Activated T-helper 2 cell treated with anti-CD3 and anti-CD28 coated beads, Interferon-gamma antibody, Interleukin-2, Interleukin-4, amounts not matched to agents 10 μg/mL and 5 μg/mL and 100 μg/mL, durations not matched to agents 14 hours and 24 hours and 36 hours (primary cell): ENCODE results near the gene ANGPTL1. TPM values are rescaled to one million over a fixed set of nuclear protein-coding genes. Genes with fewer than 3 reads are reported as not detected.

Experiments used
- DNase-seq: peaks from one replicate; pipeline ENCODE4 v3.0.0; 2021; ENCODE audit warnings: low spot score
- H3K27ac Mint-ChIP-seq: one replicate; pipeline ENCODE4 v1.8.0; 2021; ENCODE audit warnings: mixed read lengths
- H3K27me3 Mint-ChIP-seq: one replicate; pipeline ENCODE4 v1.8.0; 2021; ENCODE audit warnings: low read depth, mixed read lengths
- H3K36me3 Mint-ChIP-seq: one replicate; pipeline ENCODE4 v1.8.0; 2021; ENCODE audit warnings: low read depth, mixed read lengths
- H3K4me1 Mint-ChIP-seq: one replicate; pipeline ENCODE4 v1.8.0; 2021; ENCODE audit warnings: low read depth, mixed read lengths
- H3K4me3 Mint-ChIP-seq: one replicate; pipeline ENCODE4 v1.8.0; 2021; ENCODE audit warnings: low read depth, mild to moderate bottlenecking, moderate library complexity, mixed read lengths
- H3K9me3 Mint-ChIP-seq: one replicate; pipeline ENCODE4 v1.8.0; 2021; ENCODE audit warnings: mixed read lengths
- intact Hi-C: fragments of 100-400 bp; cut with micrococcal nuclease; formaldehyde crosslinking; loops from one replicate; pipeline ENCODE4 v1.15.1; 2023
- total RNA-seq: library from RNA; stranded (reverse); gene quantifications from 2 replicates; pipeline ENCODE4 v1.2.3, GENCODE V29; 2022

The ANGPTL1 gene, protein sequence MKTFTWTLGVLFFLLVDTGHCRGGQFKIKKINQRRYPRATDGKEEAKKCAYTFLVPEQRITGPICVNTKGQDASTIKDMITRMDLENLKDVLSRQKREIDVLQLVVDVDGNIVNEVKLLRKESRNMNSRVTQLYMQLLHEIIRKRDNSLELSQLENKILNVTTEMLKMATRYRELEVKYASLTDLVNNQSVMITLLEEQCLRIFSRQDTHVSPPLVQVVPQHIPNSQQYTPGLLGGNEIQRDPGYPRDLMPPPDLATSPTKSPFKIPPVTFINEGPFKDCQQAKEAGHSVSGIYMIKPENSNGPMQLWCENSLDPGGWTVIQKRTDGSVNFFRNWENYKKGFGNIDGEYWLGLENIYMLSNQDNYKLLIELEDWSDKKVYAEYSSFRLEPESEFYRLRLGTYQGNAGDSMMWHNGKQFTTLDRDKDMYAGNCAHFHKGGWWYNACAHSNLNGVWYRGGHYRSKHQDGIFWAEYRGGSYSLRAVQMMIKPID
- total RNA-seq = not detected in 2 replicates

DNA sequence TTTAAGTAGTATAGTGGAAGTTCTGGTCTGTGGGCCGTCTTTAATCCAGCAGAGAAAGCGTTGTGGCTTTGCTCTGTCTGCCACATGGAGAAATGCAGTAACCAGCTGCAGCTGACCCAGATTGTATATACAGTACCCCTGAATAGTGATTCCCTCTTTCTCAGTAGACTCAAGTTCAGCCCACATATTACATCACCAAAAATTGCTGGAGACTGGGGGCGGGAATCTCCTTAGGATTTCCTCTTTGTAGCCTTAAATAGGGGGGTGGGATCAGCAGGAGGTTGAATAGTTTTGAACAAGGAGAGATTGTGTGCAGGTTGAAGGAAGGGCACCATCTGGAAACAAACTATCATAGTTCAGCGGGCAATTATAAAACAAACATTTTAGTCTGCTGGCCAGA lies at the start of gene ANGPTL1:
Gene ANGPTL1, minus strand, starts transcription at position 134 of the 400 bp plus-strand sequence. CDS start 5,301 bp downstream, outside the sequence.
- Mint-ChIP-seq H3K27ac (no peak within 1 kb of the TSS), H3K9me3 (no peaks in the 10 kb centered on the region), H3K36me3 (no peaks in the 10 kb centered on the region), H3K4me3 (no peak within 1 kb of the TSS), H3K27me3 (no peaks in the 10 kb centered on the region), H3K4me1 (peaks cover 4% of the 10 kb centered on the region)
- intact Hi-C loops = no loop called here
- DNase-seq = no peak

DNA sequence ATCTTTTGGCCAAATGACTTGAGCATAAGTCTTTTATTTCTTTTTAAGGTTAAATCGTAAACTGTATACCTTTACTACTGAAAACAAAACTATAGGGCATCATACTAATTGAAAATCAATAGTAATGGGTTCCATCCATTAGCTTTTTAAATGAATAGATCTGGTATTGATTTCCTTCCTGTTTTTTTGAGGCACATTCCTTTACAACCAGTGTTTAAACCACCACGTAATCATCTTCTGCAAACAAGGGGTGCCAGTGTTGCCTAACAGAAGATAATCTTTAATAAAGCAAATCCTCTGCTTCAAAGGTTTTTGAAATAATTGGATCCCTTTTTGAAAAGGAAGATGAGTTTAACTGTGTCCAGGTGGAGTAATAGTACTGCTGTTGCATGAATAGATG lies 48.7 kb upstream of the ANGPTL1 start:
- Mint-ChIP-seq H3K9me3 (no peaks in the 10 kb centered on the region), H3K4me1 (peaks cover under 1% of the 10 kb centered on the region), H3K27ac (no peak overlapping the region), H3K36me3 (no peaks in the 10 kb centered on the region), H3K27me3 (peaks cover 9% of the 10 kb centered on the region), H3K4me3 (no peak overlapping the region)
- DNase-seq = no peak
- intact Hi-C loops = no loop called here

DNA sequence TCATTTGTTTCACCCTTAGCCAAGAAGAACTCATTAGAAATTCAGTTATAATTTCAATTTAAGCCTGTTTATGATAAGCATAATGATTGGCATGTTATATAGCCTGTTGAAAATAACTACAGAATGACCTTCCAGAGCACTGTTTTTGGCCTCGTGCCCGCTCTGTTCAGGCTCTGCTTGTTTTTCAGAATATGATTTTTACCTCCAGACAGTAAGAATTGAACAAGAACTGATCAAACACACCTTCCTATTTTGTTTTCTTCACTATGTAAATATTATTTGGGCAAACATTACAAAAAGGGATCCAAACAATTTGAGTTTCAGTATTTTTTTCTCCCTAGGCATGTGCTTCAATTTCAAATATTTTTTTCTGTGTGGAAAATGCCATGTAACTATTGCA lies 48.1 kb upstream of the ANGPTL1 start:
- no peaks in the 10 kb centered on the region for H3K9me3 Mint-ChIP-seq
- no peak overlapping the region for H3K27ac Mint-ChIP-seq
- peaks cover 3% of the 10 kb centered on the region for H3K4me1 Mint-ChIP-seq
- H3K36me3 Mint-ChIP-seq = no peaks in the 10 kb centered on the region
- H3K4me3 Mint-ChIP-seq = no peak overlapping the region
- DNase-seq = no peak
- peaks cover 9% of the 10 kb centered on the region for H3K27me3 Mint-ChIP-seq
- intact Hi-C loops = no loop called here

DNA sequence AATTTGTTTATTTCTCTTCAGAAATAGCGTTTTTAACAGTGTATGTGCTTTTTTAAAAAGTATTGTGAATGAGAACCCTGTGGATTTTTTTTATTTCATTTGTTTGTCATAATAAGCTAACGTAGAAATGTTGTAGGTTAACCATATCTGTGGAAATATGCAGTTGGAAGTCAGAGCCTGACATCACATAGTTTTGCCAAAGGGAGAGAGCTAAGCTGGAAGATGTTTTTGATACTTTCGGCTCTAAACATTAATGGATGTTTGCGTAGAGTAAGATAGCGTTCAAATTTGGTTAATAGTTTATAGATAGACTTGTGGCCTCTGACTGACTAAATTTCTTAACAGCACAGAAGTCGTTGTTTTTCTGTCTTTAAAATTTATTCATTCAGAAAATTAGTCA lies 47.4 kb upstream of the ANGPTL1 start:
- no peaks in the 10 kb centered on the region for H3K9me3 Mint-ChIP-seq
- DNase-seq = no peak
- H3K27ac Mint-ChIP-seq = no peak overlapping the region
- no peak overlapping the region for H3K4me3 Mint-ChIP-seq
- H3K27me3 Mint-ChIP-seq = peaks cover 9% of the 10 kb centered on the region
- peaks cover 3% of the 10 kb centered on the region for H3K4me1 Mint-ChIP-seq
- intact Hi-C loops = no loop called here
- no peaks in the 10 kb centered on the region for H3K36me3 Mint-ChIP-seq

DNA sequence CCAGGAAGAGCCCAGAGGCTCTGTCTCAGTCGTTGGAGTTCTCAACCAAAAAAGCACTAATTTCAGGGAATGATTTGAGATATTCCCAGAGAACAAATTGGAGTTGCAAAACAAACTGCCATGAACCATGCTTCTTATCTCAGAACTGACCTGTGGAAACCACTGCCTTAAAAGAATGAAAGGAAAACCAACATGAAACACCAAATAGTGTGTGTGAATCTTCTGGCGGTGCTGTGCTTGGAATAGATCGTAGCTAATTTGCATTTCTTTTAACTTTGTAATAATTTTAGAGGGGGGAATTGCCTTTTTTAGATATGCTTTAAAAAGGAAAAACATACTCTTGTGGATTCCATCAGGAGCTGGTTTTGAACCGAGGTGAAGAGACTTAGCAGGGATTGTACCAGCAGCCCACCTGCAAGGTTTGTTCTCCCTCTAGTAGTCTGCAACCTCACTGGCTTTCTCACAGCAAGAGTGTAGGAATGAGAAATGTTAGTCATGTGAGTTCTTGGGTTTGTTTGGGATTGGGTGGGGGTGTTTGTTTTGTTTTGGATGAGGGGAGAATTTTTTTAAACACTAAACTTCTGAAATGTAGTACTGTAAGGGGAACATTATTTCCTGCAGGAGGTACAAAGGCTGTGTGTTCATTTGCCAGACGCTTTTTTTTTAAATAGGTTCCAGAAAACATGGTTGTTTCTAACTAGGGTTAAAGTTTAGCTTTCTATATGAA lies 45.7 kb upstream of the ANGPTL1 start:
- Mint-ChIP-seq H3K4me3 (no peak overlapping the region), H3K9me3 (no peaks in the 10 kb centered on the region), H3K4me1 (peaks cover 3% of the 10 kb centered on the region), H3K27me3 (peaks cover 2% of the 10 kb centered on the region), H3K27ac (no peak overlapping the region), H3K36me3 (no peaks in the 10 kb centered on the region)
- no peak for DNase-seq
- intact Hi-C loops = no loop called here

DNA sequence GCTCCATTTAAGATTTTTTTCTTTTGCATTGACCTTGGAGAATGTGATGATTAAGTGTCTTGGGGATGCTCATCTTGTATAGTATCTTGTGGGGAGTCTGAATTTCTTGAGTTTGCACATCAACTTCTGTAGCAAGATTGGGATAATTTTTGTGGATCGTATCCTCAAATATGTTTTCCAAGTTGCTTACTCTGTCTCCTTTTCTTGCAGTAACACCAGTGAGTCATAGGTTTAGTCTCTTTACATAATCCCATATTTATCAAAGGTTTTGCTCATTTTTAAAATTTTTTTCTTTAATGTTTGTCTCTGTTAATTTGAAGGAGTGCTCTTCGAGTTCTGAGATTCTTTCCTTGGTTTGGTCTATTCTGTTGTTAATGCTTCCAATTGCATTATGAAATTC lies 41.7 kb upstream of the ANGPTL1 start:
- no peak for DNase-seq
- Mint-ChIP-seq H3K4me1 (peaks cover 3% of the 10 kb centered on the region), H3K27ac (no peak overlapping the region), H3K36me3 (no peaks in the 10 kb centered on the region), H3K4me3 (no peak overlapping the region), H3K9me3 (peaks cover 8% of the 10 kb centered on the region), H3K27me3 (peaks cover 2% of the 10 kb centered on the region)
- intact Hi-C loops = no loop called here

DNA sequence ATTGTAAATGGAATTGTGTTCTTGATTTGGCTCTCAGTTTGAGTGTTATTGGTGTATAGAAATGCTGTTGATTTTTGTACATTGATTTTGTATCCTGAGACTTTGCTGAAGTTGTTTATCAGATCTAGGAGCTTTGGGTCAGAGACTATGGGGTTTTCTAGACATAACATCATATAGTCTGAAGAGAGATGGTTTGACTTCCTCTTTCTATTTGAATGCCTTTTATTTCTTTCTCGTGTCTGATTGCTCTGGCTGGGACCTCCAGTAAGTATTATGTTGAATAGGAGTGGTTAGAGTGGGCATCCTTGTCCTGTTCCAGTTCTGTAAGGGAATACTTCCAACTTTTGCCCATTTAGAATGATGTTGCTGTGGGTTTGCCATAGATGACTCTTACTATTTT lies 39.1 kb upstream of the ANGPTL1 start:
- peaks cover 8% of the 10 kb centered on the region for H3K9me3 Mint-ChIP-seq
- intact Hi-C loops = no loop called here
- no peak for DNase-seq
- peaks cover 2% of the 10 kb centered on the region for H3K27me3 Mint-ChIP-seq
- no peak overlapping the region for H3K4me3 Mint-ChIP-seq
- H3K27ac Mint-ChIP-seq = no peak overlapping the region
- H3K4me1 Mint-ChIP-seq = peaks cover 3% of the 10 kb centered on the region
- no peaks in the 10 kb centered on the region for H3K36me3 Mint-ChIP-seq

DNA sequence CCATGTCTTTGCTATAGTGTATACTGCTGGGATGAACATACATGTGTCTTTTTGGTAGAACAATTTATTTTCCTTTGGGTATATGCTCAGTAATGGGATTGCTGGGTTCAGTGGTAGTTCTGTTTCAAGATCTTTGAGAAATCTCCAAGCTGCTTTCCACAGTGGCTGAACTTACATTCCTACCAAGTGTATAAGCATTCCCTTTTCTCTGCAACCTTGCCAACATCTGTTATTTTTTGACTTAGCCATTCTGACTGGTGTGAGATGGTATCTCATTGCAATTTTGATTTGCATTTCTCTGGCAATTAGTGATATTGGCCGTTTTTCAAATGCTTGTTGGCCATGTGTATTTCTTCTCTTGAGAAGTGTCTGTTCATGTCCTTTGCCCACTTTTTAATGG lies 37.5 kb upstream of the ANGPTL1 start:
- Mint-ChIP-seq H3K36me3 (no peaks in the 10 kb centered on the region), H3K9me3 (peaks cover 8% of the 10 kb centered on the region), H3K27me3 (peaks cover 2% of the 10 kb centered on the region), H3K27ac (no peak overlapping the region), H3K4me1 (no peaks in the 10 kb centered on the region), H3K4me3 (no peak overlapping the region)
- DNase-seq = no peak
- intact Hi-C loops = no loop called here

DNA sequence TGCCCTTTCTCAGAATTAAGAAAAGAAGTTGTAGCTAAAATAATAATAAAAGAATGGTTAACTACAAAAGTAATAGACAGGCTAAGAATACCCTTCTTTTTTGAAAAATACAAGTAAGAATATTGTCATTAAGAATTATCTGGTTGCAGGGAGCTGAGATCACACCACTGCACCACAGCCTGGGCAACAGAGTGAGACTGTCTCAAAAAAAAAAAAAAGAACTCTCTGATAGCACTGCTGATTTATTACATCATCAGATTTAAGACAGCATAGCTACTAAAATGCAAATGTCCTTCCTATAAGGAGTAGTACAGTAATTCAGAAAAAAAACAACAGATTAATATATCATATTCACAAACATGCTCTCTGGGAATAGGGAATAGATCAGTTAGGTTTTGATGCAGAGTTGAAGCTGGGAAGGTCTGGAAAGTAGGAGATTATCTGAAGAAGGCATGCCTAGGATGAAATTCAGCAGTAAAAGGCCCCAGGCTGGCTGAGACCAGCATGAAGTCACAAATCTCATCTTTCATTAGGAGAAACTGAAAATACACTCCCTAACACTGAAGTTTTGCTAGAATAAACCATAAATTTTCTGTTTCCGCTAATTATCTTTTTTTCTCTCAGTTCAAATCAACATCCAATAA lies 30.7 kb upstream of the ANGPTL1 start:
- H3K36me3 Mint-ChIP-seq = no peaks in the 10 kb centered on the region
- intact Hi-C loops = no loop called here
- no peaks in the 10 kb centered on the region for H3K9me3 Mint-ChIP-seq

DNA sequence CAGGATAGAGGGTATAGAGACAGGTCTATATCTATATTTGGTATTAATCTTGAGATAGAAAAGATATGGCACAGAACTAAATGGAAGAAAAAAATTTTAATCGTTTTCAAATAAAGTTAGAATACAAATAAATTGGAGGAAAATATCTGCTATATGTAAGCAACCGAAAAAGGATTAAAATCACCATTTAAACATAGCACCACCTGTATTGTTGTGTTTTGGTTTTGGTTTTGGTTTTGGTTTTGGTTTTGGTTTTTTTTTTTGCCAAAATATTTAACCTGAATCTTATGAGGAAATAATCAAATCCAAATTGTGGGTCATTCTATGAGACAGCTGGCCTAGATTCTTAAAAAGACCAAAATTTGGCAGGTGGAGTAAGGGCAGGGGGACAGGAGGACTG lies 28.5 kb upstream of the ANGPTL1 start:
- H3K36me3 Mint-ChIP-seq = no peaks in the 10 kb centered on the region
- H3K27ac Mint-ChIP-seq = no peak overlapping the region
- no peaks in the 10 kb centered on the region for H3K27me3 Mint-ChIP-seq
- peaks cover 2% of the 10 kb centered on the region for H3K4me1 Mint-ChIP-seq
- H3K4me3 Mint-ChIP-seq = no peak overlapping the region
- intact Hi-C loops = no loop called here
- no peak for DNase-seq
- peaks cover 3% of the 10 kb centered on the region for H3K9me3 Mint-ChIP-seq

More for the DNA sequence above, 30.7 kb upstream of the ANGPTL1 start:
- Mint-ChIP-seq H3K4me1 (peaks cover 2% of the 10 kb centered on the region), H3K27me3 (no peaks in the 10 kb centered on the region), H3K27ac (no peak overlapping the region), H3K4me3 (no peak overlapping the region)
- no peak for DNase-seq

DNA sequence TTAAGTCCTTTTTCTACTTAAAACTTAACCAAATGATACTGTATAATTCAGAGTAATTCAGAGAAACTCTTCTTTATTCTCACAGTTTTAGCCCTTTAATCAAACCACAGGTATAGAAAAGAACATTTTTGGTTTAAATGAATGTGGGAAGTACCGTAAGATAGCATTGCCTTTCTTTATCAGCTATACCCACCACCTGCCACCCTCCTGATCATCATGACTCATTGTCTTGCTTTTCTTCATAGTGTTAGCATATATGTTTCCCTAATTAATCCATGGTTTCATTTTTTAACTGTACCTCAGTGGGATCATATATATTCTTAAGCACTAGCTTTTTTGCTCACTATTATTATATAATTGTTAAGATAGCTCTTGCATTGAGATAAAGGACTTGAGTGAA lies 27.5 kb upstream of the ANGPTL1 start:
- Mint-ChIP-seq H3K4me3 (no peak overlapping the region), H3K27ac (no peak overlapping the region)
- intact Hi-C loops = no loop called here

DNA sequence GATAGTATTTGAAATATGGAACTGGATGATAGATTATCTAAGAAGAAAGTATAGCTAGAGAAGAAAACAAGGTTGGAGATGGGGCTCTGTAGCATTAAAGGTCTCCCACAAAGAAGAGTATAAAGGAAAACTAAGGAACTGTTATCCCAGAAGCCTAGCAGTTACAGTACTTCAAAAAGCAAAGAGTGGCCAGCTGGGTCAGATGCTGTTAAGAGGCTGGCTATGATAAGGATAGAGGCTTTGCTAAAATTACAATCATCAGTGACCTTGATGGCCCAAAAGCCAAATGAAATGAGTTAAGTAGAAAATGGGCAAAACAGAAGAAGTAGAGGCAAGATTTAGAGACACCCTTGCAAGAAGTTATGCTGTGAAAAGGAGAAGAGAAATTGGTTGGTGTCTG lies 25.1 kb upstream of the ANGPTL1 start:
- no peak overlapping the region for H3K27ac Mint-ChIP-seq
- H3K4me3 Mint-ChIP-seq = no peak overlapping the region
- no peaks in the 10 kb centered on the region for H3K36me3 Mint-ChIP-seq
- H3K9me3 Mint-ChIP-seq = peaks cover 3% of the 10 kb centered on the region
- H3K27me3 Mint-ChIP-seq = no peaks in the 10 kb centered on the region
- H3K4me1 Mint-ChIP-seq = peaks cover 2% of the 10 kb centered on the region
- intact Hi-C loops = no loop called here
- DNase-seq = no peak

More for the DNA sequence above, 27.5 kb upstream of the ANGPTL1 start:
- H3K27me3 Mint-ChIP-seq = no peaks in the 10 kb centered on the region
- H3K36me3 Mint-ChIP-seq = no peaks in the 10 kb centered on the region
- peaks cover 3% of the 10 kb centered on the region for H3K9me3 Mint-ChIP-seq
- H3K4me1 Mint-ChIP-seq = peaks cover 2% of the 10 kb centered on the region
- DNase-seq = no peak

DNA sequence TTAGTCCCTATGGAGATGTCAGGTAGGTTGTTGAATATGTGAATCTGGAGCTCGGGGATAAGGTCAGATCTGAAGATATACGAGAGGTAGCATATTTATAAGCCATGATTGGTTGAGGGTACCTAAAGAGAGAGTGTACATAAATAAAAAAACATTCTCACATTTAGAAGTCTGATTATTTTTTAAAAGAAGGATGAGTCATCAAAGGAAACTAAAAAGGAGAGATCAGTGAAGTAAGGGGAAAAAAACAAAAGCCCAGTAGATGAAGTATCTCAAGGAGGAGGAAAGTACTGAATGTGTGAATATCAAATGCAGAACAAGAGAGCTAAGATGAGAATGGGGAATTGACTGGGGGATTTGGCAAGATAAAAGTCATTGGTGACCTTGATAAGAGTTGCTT lies 15.7 kb upstream of the ANGPTL1 start:
- Mint-ChIP-seq H3K27me3 (no peaks in the 10 kb centered on the region), H3K9me3 (no peaks in the 10 kb centered on the region), H3K36me3 (no peaks in the 10 kb centered on the region), H3K4me3 (no peak overlapping the region), H3K4me1 (peaks cover 4% of the 10 kb centered on the region), H3K27ac (no peak overlapping the region)
- DNase-seq = no peak
- intact Hi-C loops = no loop called here
